Kidney tubule cell (primary cell): ENCODE measurements around the gene ZNF275.
"Not testable (repeated sequence)": the region's sequence is repeated elsewhere in the genome, so short reads cannot be mapped to it uniquely, and the experiment has no call there.

ENCODE experiments used
- DNase-seq: peaks from one replicate; pipeline ENCODE4 v3.0.0-alpha.2; 2018; ENCODE audit warnings: low spot score

Gene ZNF275

DNA sequence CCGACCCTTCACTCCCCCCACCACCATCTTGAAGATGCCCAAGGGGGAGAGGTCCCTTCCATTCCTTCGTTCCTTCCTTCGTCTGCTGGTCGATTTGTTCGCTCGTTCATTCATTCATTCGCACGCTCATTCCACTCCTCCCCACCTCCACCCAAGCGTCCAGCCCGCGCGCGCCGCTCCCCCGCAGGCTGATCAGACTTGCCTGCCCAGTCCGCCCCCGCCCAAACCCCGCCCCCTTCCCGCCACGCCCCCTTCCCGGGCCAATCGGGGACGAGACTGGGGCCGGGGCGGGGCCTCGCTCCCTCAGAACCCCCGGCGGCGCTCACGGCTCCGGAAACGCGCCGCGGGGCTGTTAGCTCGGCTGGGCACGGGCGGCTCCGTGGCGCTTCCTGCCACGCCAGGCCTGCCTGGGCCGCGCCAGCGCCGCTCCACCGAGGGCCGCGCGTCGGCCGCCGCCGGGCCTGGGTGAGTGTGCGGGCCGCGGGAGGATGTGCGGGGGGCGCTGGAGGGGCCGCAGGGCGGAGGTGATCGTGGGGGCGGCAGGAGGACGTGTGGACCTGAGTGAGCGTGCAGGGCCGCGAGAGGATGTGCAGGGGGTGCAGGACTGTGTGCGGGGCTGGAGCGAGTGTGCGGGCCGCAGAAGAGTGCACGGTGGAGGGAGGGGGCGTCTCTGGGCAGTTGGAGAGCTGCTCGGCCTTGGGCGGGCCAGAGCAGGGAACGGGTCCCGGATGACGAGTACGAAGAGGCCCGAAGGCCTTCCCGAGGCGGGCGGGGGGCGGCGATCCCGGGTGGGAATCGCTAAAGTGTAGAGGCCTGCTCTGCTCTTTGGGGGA, at the start of gene ZNF275:
Gene ZNF275, plus strand, starts transcription at position 333 of the 833 bp plus-strand sequence. CDS start 2,527 bp downstream, outside the sequence.
- peak; percentile 74 for DNase-seq

GRCh38 chrX:153285678-153286077, 48.3 kb upstream of the ZNF275 start:
- DNase-seq: not testable (repeated sequence)

GRCh38 chrX:153288807-153289206, 45.1 kb upstream of the ZNF275 start:
- DNase-seq: not testable (repeated sequence)

GRCh38 chrX:153293485-153294071, 40.4 kb upstream of the ZNF275 start:
- not testable (repeated sequence) for DNase-seq

GRCh38 chrX:153297376-153297775, 36.6 kb upstream of the ZNF275 start:
- DNase-seq: no peak

- DNase-seq: no peak
Measured at GRCh38 chrX:153299855-153300254, 34.1 kb upstream of the ZNF275 start.

- DNase-seq: no peak
Measured at GRCh38 chrX:153301746-153302145, 32.2 kb upstream of the ZNF275 start.

- DNase-seq: no peak
Measured at GRCh38 chrX:153302796-153303195, 31.2 kb upstream of the ZNF275 start.

DNA sequence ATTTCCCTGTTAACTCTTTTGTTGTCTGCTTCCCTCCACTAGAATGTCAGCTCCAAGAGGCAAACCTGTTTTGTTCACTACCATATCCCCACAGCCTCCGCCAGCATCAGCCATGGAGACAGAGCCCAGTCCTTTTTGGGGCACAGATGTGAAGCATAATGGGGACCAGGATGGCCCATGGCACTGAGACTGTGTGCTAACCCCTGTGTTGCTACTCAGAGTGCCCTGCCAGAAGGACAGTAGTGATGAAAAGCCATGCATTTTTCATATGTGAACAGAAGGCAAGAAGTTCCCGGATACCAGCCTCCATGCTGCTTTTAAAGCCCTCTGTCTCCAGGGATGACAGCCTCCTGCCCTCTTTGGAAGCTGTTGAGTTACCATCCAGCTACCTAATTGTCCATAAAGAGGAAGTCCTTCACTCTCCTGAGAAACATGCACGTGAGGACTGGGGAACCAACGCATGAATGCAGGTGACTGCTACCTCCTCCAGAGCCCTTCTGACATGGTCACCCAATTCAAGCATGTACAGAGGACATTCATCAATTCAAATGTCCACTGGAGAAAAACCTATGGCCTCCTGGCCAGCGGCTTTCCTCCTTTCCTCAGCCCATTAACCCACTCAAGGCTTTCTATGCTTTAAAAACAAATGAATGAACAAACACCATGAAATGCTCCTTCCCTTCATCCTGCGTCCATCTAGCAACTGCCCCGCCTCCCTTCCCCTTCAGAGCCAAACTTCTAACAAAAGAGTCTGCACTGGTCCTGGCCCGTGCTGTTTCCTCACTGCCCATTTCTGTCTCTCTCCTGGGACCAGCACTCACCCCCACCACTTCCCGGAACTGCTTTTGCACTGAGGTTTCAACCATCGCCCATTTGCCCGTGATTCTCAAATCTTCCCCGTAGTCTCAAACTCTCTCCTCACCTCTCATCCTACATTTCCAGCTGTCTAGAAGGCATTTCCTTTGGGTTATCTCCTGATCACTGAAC, 30.4 kb upstream of the ZNF275 start:
- DNase-seq: no peak

DNA sequence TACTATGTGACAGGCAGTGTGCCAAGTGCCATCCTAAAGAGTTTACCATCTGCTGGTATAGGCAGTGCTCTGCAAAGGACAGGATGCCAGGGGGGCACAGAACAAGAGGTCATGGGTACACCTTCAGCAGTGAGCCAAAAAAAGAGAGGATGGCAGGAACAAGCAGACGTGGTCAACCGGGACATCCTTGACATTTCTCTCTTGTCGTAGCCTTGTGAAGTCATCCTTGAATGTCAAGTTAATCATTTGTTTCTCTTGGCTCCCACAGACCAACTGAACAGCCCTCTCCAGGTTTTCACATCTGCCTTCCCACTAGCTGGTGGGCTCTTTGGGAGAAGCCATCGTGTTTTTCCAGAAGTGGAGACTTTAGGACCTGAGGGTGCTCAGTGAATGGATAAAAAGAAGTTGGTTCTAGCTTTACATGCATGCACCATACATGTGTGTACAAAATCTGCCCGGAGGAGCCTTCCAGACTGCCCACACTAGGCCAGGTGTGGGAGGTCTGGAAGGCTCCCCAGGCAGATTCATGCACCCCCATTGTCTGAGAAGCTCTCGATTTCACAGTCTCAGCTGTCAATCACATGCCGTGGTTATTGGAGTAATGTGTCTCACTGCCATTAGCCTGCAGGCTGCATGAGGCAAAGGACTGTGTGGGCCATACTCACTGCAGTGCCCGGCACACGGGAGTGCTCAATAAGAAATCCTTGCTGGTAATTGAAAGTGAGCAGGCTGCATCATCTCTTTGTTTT, 28.8 kb upstream of the ZNF275 start:
- DNase-seq: peak; percentile 60

DNA sequence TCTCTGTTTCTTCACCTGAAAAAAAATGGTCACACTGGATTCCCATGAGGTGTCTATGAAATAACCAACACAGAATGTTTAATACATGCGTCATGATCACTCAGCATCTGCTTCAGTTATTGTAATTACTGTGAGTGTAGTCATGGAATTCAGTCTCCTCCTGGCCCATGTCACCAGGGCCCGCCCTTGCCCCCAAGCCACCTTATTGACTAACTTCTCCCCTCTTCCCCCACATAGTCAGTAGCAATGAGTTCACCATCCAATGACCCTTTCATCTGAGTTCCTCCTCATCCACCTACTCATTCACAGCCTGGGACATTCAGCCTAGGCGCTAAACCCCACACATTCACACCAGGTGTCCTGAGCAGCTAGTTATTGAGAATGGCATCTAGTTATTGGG, 28.0 kb upstream of the ZNF275 start:
- DNase-seq: peak; percentile 75

- DNase-seq: no peak
Measured at GRCh38 chrX:153306527-153307115, 27.3 kb upstream of the ZNF275 start.

DNA sequence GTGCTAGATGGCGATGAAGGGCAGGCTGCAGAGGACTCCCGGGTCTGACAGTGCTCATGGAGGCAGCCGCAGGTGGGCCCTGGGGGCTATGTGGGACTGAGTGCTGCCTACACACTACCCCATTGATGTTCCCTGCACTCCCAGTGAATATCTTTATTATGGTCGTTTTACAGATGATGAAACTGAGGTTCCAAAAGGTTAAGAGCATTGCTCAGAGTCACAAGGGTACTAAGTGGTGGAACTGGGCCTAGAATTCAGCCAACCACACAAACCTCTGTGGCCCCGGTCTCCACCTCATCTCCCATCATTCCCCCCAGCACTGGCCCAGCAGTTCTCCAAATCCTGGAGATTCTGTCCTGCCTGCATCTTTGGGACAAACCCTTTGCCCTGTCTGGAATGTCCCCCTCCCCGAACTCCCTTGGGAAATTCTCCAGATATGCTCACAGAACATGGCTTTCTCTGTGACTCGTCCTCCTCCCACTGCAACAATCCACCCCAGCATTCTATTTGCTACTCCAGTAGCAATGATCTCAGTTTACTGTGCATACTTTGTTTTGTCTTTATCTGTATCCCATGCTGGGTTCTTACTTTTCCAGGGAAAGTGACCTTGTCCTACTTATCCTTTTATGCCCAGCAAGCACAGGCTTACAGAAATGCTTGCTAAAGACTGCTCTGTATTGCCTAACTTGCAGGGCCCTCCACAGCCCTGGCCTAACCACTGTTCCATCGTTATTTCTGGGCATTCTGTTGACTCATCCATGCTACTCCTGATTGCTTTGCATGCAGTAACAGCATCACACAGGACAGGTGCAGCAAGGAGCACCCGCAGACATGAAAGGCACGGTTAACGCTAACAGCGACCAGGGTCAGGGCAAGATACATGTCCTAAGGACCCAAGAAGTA, 26.4 kb upstream of the ZNF275 start:
- peak; percentile 9 for DNase-seq

DNA sequence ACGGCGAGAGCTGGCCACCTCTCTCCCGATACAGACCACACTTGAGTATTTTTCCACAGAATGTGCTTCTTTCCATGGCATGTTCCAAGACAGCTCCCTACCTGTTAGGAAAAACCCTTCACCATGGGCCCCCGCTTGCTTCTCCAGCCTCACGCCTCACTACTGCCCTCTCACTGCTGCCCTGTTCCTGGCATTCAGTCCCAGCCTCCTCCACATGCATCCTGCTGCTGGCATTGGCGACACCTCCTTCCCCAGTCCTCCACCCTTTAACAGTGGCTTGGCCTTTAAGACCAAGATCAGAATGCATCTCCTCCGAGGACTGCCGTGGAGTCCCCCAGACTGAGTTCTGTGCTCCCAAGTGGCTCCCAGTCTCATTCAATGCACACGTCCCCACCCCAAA, 23.1 kb upstream of the ZNF275 start:
- DNase-seq: no peak

GRCh38 chrX:153312041-153312440, 21.9 kb upstream of the ZNF275 start:
- DNase-seq: no peak

GRCh38 chrX:153312842-153313241, 21.1 kb upstream of the ZNF275 start:
- no peak for DNase-seq

GRCh38 chrX:153317306-153317705, 16.6 kb upstream of the ZNF275 start:
- DNase-seq: no peak

DNA sequence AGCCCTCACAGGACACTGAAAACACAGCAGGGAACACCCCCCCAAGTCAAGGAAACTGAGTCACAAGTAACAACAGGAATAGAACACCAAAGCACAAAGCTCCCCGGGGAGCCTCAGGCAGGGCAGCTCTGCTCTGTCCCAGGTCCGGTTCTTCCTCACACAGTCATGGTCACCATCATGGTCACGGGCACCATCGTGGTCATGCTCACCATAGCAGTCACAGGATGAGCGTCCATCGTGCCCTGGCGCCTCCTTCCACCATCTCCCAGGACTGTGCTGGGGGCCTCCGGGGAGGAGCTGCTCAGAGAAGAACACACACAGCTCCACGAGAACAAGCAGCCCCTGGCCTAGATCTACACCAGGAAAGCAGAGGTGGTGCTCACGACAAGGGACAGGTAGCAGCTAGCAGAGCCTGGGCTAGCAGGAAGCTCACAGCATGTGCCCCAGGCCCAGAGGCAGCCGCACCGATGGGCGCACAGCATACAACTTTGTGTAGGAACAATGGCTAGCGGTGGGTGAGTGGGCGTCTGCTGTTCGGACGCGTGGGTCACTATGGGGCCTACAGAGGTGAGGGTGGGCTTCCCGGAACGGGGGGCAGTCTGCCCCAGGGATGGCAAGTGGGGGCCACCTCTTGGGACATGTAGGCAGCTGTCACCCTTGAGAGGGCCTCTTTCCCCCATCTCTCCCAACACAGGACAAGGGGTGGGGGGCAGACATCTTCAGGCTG, 15.8 kb upstream of the ZNF275 start:
- DNase-seq: no peak

GRCh38 chrX:153318811-153319210, 15.1 kb upstream of the ZNF275 start:
- DNase-seq: no peak
